ENCODE measurements around the gene PIP5K1B.

PIP5K1B gene

DNA sequence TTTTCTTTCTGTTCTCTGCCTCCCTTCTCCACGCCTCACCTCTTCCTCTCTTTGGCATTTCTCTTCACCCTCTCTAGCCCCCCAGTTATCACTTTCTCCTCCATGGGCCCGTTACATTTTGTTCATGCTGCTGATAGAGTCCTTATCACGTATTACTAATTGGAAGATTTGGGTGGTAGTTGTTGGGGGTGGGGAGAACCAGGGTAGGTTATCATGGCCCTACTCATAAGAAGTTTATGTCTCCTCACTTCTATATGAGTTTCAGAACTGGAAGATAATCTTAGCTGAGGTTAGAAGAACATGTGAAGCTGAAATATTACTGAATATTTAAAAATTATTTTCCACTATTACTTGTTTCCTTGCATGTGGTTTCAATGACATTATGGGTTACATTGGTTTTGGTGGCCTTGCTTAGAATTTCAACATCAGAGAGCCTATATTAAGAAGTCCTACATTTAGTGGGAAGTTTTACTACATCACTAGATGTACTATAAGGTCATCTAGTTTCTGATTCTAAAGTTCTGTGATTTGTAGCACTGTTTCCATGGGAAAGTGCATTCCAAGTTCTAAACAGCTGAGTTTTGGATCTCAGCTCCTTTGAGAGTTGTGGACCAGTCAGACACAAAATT, 36.8 kb downstream of the PIP5K1B start:
- DNase-seq (ENCODE audit: insufficient read length): no peak
- FAIRE-seq: no peak
- TF ChIP-seq POLR2A (IDR thresholded peaks at IDR 0.05; ENCODE audit: low read depth, low read length): no peak
- TF ChIP-seq TAF1 (IDR thresholded peaks at IDR 0.05; ENCODE audit: borderline replicate concordance, low read depth, low read length): no peak
- no peak for TF ChIP-seq POLR2AphosphoS5 (IDR thresholded peaks at IDR 0.05; ENCODE audit: low read depth, low read length)

DNA sequence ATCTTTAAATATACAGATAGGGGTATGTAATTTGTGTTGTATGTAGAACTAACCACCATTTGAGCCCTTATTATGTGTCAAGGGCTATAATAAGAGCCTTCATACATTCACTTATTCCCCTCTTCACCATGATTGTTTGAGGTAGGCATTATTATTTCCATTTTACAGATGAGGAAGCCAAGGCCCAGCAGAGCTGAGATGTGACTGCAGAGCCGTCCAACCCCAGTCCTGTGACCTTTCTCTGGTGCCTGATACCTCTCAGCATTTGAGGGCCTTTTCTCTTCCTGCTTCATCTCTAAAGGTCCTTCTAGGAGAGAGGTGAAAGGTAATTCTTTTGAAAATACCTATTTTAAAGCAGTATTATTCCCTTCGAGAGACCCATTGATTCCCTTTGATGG, 37.3 kb downstream of the PIP5K1B start:
- FAIRE-seq: no peak
- TF ChIP-seq POLR2AphosphoS5 (IDR thresholded peaks at IDR 0.05; ENCODE audit: low read depth, low read length) (no peak), POLR2A (IDR thresholded peaks at IDR 0.05; ENCODE audit: low read depth, low read length) (no peak), TAF1 (IDR thresholded peaks at IDR 0.05; ENCODE audit: borderline replicate concordance, low read depth, low read length) (no peak)
- DNase-seq (ENCODE audit: insufficient read length): no peak

DNA sequence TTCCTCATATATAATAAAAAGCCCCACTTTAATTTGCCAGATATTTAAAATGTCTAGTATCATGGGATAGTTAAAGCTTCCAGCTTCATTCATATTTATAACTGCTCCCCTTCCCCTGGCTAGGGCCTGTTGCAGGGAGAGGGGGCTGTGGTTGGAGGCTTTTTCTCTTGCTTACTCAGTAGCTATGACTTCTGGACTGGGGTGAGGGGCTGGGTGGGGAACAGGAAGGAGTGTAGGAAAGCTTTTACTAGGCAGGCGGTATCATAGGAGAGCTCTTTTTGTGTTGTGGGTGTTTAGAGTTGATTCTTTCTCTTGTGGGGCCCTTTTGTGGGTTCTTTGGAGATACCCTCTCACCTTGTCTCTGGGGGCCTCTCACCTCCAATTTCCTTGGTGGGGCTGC, 39.4 kb downstream of the PIP5K1B start:
- TF ChIP-seq POLR2AphosphoS5 (IDR thresholded peaks at IDR 0.05; ENCODE audit: low read depth, low read length): no peak
- TF ChIP-seq POLR2A (IDR thresholded peaks at IDR 0.05; ENCODE audit: low read depth, low read length): no peak
- TF ChIP-seq TAF1 (IDR thresholded peaks at IDR 0.05; ENCODE audit: borderline replicate concordance, low read depth, low read length): no peak
- FAIRE-seq: no peak

DNA sequence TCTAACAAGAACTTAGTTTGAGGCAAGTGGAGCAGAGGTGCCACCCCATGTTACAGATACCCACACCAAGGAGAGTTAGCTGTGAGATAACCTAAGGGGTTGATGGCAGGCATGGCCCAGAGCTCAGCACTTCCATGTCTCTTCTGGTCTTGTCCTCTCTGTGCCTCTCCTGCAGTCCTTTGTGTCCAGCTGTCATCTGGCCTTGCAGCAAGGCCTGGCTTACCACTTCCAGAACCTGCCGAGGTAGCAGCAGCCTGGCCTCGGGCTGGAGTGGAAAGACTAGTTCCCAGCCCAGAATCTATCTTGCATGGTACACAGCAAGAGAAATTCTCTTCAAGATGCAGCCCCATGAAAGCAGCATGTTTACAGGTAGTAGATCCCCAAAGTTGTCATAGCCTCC, 41.5 kb downstream of the PIP5K1B start:
- FAIRE-seq: no peak
- DNase-seq (ENCODE audit: insufficient read length): no peak
- TF ChIP-seq POLR2AphosphoS5 (IDR thresholded peaks at IDR 0.05; ENCODE audit: low read depth, low read length) (no peak), TAF1 (IDR thresholded peaks at IDR 0.05; ENCODE audit: borderline replicate concordance, low read depth, low read length) (no peak), POLR2A (IDR thresholded peaks at IDR 0.05; ENCODE audit: low read depth, low read length) (no peak)

More for the DNA sequence above, 39.4 kb downstream of the PIP5K1B start:
- DNase-seq (ENCODE audit: insufficient read length): no peak

DNA sequence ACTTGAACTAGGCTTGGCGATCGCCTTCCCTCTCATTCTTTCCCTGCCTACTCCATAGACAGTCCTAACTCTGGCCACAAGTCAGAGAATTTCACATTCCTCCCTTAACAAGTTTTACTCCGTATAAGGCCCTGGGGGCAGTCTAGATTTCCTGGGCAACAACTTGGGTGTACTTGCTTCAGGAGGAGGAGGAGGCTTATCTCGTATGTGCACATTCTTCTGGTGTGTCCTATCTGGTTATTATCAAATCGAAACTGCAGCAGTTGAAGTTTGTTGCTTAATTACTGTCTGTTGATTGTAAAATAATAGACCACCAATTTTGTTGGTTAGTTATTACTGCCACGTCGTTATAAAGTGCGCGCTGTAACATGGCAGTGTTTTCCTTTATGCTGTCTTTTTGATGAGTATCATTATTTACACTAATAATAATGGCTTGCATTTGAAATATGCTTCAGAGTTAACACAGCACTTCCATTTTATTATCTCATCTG, 42.0 kb downstream of the PIP5K1B start:
- DNase-seq (ENCODE audit: insufficient read length) (no peak), FAIRE-seq (no peak)
- TF ChIP-seq POLR2AphosphoS5 (IDR thresholded peaks at IDR 0.05; ENCODE audit: low read depth, low read length): no peak
- TF ChIP-seq POLR2A (IDR thresholded peaks at IDR 0.05; ENCODE audit: low read depth, low read length): no peak
- no peak for TF ChIP-seq TAF1 (IDR thresholded peaks at IDR 0.05; ENCODE audit: borderline replicate concordance, low read depth, low read length)

DNA sequence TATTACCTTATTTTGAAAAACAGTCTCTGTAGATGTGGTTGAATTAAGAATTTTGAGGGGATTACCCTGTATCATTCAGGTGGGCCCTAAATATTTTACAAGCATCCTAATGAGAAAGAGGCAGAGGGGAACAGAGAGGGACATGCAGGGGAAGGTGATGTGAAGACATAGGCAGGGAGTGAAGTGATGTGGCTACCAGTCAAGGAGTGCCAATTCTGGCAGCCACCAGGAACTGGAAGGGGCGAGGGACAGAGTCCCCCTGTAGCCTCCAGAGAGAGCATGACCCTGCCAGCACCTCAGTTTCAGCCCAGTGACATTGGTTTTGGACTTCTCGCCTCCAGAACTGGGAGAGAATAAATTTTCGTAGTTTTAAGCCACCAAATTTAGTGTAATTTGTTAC, 44.1 kb downstream of the PIP5K1B start:
- no peak for TF ChIP-seq TAF1 (IDR thresholded peaks at IDR 0.05; ENCODE audit: borderline replicate concordance, low read depth, low read length)
- no peak for TF ChIP-seq POLR2AphosphoS5 (IDR thresholded peaks at IDR 0.05; ENCODE audit: low read depth, low read length)
- no peak for TF ChIP-seq POLR2A (IDR thresholded peaks at IDR 0.05; ENCODE audit: low read depth, low read length)
- FAIRE-seq (no peak), DNase-seq (ENCODE audit: insufficient read length) (no peak)

DNA sequence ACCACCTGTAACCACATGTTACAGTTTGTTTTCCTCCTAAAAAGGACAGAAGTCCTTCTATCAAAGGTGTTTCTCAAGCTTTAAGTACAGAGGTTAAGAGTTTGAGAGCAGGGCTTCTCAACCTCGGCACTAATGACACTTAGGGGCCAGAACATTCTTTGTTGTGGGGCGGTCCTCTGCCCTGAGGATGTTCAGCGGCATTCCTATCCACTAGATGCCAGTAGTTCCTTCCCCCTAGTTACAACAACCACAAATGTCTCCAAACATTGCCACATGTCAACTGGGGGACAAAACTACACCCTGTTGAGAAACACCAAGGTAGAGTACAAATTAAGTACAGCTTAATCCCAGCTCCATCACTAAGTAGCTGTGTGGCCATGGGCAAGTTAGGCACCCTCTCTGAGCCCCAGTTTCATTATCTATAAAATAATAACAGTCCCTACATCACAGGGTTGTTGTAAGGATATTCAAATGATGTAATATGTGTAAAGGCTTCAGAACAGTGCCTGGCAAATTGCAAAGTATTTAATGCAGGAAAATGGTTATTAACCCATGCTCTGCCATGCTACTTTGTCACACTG, 44.6 kb downstream of the PIP5K1B start:
- no peak for TF ChIP-seq POLR2A (IDR thresholded peaks at IDR 0.05; ENCODE audit: low read depth, low read length)
- TF ChIP-seq TAF1 (IDR thresholded peaks at IDR 0.05; ENCODE audit: borderline replicate concordance, low read depth, low read length): no peak
- no peak for TF ChIP-seq POLR2AphosphoS5 (IDR thresholded peaks at IDR 0.05; ENCODE audit: low read depth, low read length)
- DNase-seq (ENCODE audit: insufficient read length) (no peak), FAIRE-seq (no peak)

DNA sequence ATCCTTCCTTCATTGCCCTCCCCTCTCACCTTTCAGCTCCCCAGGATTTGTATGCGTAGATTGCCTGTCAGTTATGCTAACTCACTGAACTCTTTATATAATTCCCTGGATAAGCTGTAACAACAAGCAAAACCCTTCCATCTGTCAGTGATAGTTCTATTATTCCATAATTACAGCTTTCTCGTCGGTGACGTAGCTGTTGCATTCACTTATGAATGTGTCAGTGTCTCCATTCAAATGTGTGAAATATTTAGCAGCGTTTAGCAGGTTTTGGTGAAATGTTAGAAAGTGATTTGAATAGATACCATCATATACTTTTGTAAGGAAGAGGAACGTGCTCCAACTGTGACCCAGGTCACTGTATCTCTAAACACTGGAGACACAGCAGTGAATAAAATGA, 45.2 kb downstream of the PIP5K1B start:
- FAIRE-seq: no peak
- DNase-seq (ENCODE audit: insufficient read length): no peak
- TF ChIP-seq POLR2AphosphoS5 (IDR thresholded peaks at IDR 0.05; ENCODE audit: low read depth, low read length): no peak
- TF ChIP-seq TAF1 (IDR thresholded peaks at IDR 0.05; ENCODE audit: borderline replicate concordance, low read depth, low read length): no peak
- TF ChIP-seq POLR2A (IDR thresholded peaks at IDR 0.05; ENCODE audit: low read depth, low read length): no peak

DNA sequence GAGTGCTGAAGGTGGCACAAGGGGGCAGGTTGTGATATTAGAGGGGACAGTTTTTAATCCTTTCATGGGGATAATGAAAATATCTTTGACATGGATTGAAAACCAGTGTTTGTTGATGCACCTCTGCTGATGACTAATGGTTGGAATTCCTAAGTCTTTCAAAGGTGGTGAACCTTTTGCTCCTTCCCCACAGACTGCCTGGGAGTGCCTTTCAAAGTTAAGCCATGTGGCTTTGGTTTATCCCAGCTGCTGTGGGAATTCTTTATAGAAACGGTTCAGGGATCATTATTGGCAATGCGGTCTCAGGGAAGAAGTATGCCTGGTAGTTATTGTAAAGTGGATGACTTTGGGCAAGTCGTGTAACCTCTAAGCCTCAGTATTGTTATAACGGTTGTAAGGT, 45.7 kb downstream of the PIP5K1B start:
- DNase-seq (ENCODE audit: insufficient read length): no peak
- TF ChIP-seq TAF1 (IDR thresholded peaks at IDR 0.05; ENCODE audit: borderline replicate concordance, low read depth, low read length) (no peak), POLR2AphosphoS5 (IDR thresholded peaks at IDR 0.05; ENCODE audit: low read depth, low read length) (no peak), POLR2A (IDR thresholded peaks at IDR 0.05; ENCODE audit: low read depth, low read length) (no peak)
- no peak for FAIRE-seq

DNA sequence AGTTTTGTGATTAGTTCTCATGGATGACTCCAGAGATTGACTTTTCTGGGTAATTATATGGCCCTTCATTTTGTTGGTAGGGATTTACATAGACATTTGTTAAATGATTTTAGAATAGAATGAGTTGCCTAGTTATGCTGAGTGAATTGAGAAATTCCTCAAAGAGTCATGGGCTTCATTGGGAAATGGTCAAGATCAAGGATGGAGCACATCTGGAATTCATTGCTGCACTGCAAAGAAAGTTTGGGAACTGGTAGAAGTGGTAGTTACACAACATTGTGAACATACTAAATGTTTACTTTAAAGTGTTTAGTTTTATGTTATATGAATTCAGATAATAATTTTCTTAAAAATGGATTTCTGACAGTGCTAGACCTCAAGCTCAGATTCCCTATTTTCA, 46.5 kb downstream of the PIP5K1B start:
- FAIRE-seq (no peak), DNase-seq (ENCODE audit: insufficient read length) (no peak)
- TF ChIP-seq POLR2AphosphoS5 (IDR thresholded peaks at IDR 0.05; ENCODE audit: low read depth, low read length) (no peak), POLR2A (IDR thresholded peaks at IDR 0.05; ENCODE audit: low read depth, low read length) (no peak), TAF1 (IDR thresholded peaks at IDR 0.05; ENCODE audit: borderline replicate concordance, low read depth, low read length) (no peak)

DNA sequence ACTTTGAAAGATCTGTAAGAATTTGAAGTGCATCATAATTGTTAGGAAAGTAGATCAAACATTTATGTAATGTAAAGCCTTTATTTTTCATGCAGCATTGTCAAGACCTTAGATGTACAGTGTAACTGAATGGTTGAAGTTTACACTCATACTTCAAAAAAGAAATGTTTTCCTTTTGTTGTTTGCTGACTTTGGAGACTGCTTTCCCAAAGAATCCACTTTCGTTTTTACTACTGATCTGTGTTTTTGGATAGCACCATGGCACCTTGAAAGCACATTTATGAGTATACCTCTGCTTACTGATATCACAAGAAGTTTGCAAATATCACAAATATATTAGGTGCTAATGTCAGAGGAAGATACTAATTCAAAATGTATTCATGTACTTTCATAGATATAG, 50.0 kb downstream of the PIP5K1B start:
- TF ChIP-seq POLR2AphosphoS5 (IDR thresholded peaks at IDR 0.05; ENCODE audit: low read depth, low read length): no peak
- TF ChIP-seq TAF1 (IDR thresholded peaks at IDR 0.05; ENCODE audit: borderline replicate concordance, low read depth, low read length): no peak
- TF ChIP-seq POLR2A (IDR thresholded peaks at IDR 0.05; ENCODE audit: low read depth, low read length): no peak
- peak; percentile 50 for FAIRE-seq
- no peak for DNase-seq (ENCODE audit: insufficient read length)

DNA sequence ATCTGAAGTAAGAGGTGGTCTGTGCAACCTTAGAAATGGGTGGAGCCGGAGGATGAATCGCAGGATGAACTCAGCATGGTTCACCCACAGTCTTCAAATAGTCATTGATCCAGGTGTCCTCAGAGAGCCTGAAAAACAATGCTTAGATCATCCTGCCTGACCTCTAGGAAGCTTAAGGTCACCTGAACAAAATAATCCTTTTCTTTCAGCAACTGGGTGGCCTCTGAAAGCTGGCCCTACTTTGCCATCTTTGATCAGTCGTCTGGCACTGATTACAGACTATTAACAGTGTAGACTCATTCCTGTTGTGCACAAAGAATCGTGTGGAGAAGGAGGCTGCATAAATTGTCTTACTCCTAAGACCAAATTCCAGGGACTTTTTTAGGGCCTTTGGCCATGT, 50.7 kb downstream of the PIP5K1B start:
- FAIRE-seq (no peak), DNase-seq (ENCODE audit: insufficient read length) (no peak)
- TF ChIP-seq POLR2AphosphoS5 (IDR thresholded peaks at IDR 0.05; ENCODE audit: low read depth, low read length) (no peak), TAF1 (IDR thresholded peaks at IDR 0.05; ENCODE audit: borderline replicate concordance, low read depth, low read length) (no peak), POLR2A (IDR thresholded peaks at IDR 0.05; ENCODE audit: low read depth, low read length) (no peak)
